K562 (cell line): ENCODE results near the gene RNF11. TPM values are rescaled to one million over a fixed set of nuclear protein-coding genes. Genes with fewer than 3 reads are reported as not detected.
A peak's percentile ranks its signal among the peaks of the same experiment; 100 is the strongest.

Experiments used
- ARID1B ChIP-seq: fragments of 450-650 bp; IDR thresholded peaks from 2 replicates; pipeline ENCODE4 v1.6.1; 2016; ENCODE audit warnings: antibody characterized with exemption, mild to moderate bottlenecking, inconsistent platforms
- BRD4 ChIP-seq: fragments of 200-600 bp; sonication (generic); IDR thresholded peaks from 2 replicates; pipeline ENCODE4 v1.6.1; 2017; ENCODE audit warnings: inconsistent platforms
- CEBPB ChIP-seq: fragments of 450-650 bp; IDR thresholded peaks from 2 replicates; pipeline ENCODE4 v1.6.1; 2016; ENCODE audit warnings: missing genetic modification characterization, missing compliant biosample characterization
- CEBPG ChIP-seq, 3 experiments: fragments of 200-800 bp in 1 of 3; sonication (Bioruptor generic) in 1 of 3; sonication (generic) in 1 of 3; formaldehyde crosslinking in 1 of 3; IDR thresholded peaks in 2 of 3; conservative IDR thresholded peaks in 1 of 3; 2 replicates each; pipeline versions ENCODE4 v1.6.1 to v1.8.0; 2016 to 2022; ENCODE audit warnings: missing compliant biosample characterization in 2 of 3, missing genetic modification characterization in 2 of 3, mild to moderate bottlenecking in 1 of 3, missing genetic modification reagents in 1 of 3
- EZH2 ChIP-seq: IDR thresholded peaks from 2 replicates; pipeline ENCODE4 v1.6.1; 2012; ENCODE audit warnings: low read depth, mild to moderate bottlenecking, inconsistent platforms, low read length, borderline replicate concordance
- FOXK1 ChIP-seq: sonication (generic); formaldehyde crosslinking; IDR thresholded peaks from 2 replicates; pipeline ENCODE4 v1.8.0; 2022; ENCODE audit warnings: missing genetic modification reagents, mild to moderate bottlenecking, borderline replicate concordance
- HMG20B ChIP-seq: fragments of 250-450 bp; sonication (Bioruptor Pico); IDR thresholded peaks from 2 replicates; pipeline ENCODE4 v1.5.0; 2021; ENCODE audit warnings: mild to moderate bottlenecking
- LARP7 ChIP-seq: fragments of 450-650 bp; IDR thresholded peaks from 2 replicates; pipeline ENCODE4 v1.6.1; 2016
- NR1H2 ChIP-seq: sonication (generic); formaldehyde crosslinking; IDR thresholded peaks from 2 replicates; pipeline ENCODE4 v1.4.0; 2020; ENCODE audit warnings: mild to moderate bottlenecking, missing genetic modification reagents
- PTTG1 ChIP-seq: fragments of 450-650 bp; IDR thresholded peaks from 2 replicates; pipeline ENCODE4 v1.6.1; 2016; ENCODE audit warnings: low read depth, mild to moderate bottlenecking, missing genetic modification characterization, missing compliant biosample characterization
- SP2 ChIP-seq: IDR thresholded peaks from 2 replicates; pipeline ENCODE4 v1.6.1; 2011; ENCODE audit warnings: mild to moderate bottlenecking, low read depth, low read length, moderate library complexity; ENCODE audit not compliant: poor library complexity, severe bottlenecking; ENCODE audit errors: extremely low read depth
- SRSF9 ChIP-seq: fragments of 200-400 bp; formaldehyde crosslinking; IDR thresholded peaks from 2 replicates; pipeline ENCODE4 v1.6.1; 2017; ENCODE audit warnings: low read depth, low read length, borderline replicate concordance
- TOE1 ChIP-seq, 2 experiments: fragments of 450-650 bp in 1 of 2; sonication (generic) in 1 of 2; formaldehyde crosslinking in 1 of 2; IDR thresholded peaks; 2 replicates each; pipeline versions ENCODE4 v1.7.1 to v1.8.0; 2016 to 2022; ENCODE audit warnings: borderline replicate concordance in 2 of 2, mild to moderate bottlenecking in 2 of 2, antibody characterized with exemption in 1 of 2, inconsistent platforms in 1 of 2, low read depth in 1 of 2, missing genetic modification reagents in 1 of 2, moderate library complexity in 1 of 2
- ZBTB7A ChIP-seq: IDR thresholded peaks from 2 replicates; pipeline ENCODE4 v1.6.1; 2011; ENCODE audit warnings: low read depth, mild to moderate bottlenecking, low read length, moderate library complexity, borderline replicate concordance; ENCODE audit not compliant: control insufficient read depth
- ZFP36 ChIP-seq: fragments of 150-350 bp; IDR thresholded peaks from 2 replicates; pipeline ENCODE4 v1.6.1; 2018; ENCODE audit warnings: low read length, low read depth; ENCODE audit not compliant: partially characterized antibody
- ZNF263 ChIP-seq: sonication (generic); formaldehyde crosslinking; IDR thresholded peaks from 2 replicates; pipeline ENCODE4 v1.8.0; 2022; ENCODE audit warnings: mild to moderate bottlenecking, missing genetic modification reagents, borderline replicate concordance
- ZNF589 ChIP-seq: fragments of 200-800 bp; sonication (Bioruptor generic); IDR thresholded peaks from 2 replicates; pipeline ENCODE4 v1.6.1; 2016; ENCODE audit warnings: low read depth, missing genetic modification characterization, missing compliant biosample characterization
- ZNF76 ChIP-seq: fragments of 250-450 bp; sonication (Bioruptor Pico); IDR thresholded peaks from 2 replicates; pipeline ENCODE4 v1.4.0; 2020; ENCODE audit warnings: mild to moderate bottlenecking, moderate library complexity, borderline replicate concordance
- polyA plus RNA-seq, 8 experiments: library from polyadenylated mRNA; depleted of rRNA in 4 of 8; stranded (reverse) in 5 of 8; unstranded in 3 of 8; fragments of >200 nt; fragmentation: Nextera tagmentation in 2 of 8; fragmentation: Illumina TruSeq in 1 of 8; extraction: Ambion mirVana in 2 of 8; extraction: Trizol in 1 of 8; gene quantifications; 2 replicates each; pipeline versions ENCODE4 v1.2.1 to v1.2.3, GENCODE V29; 2011 to 2014; ENCODE audit warnings: inconsistent platforms in 1 of 8, missing spikeins in 1 of 8
- total RNA-seq, 7 experiments: library from RNA; depleted of rRNA in 6 of 7; stranded (reverse); fragments of >200 nt in 6 of 7; fragmentation: Illumina TruSeq in 2 of 7; extraction: Trizol in 2 of 7; gene quantifications; 2 replicates each; pipeline versions ENCODE4 v1.2.1 to v1.2.3, GENCODE V29; 2011 to 2021; ENCODE audit warnings: low replicate concordance in 1 of 7
- TF ChIP-seq, protein P1 (sequence below): fragments of 450-650 bp; IDR thresholded peaks from 2 replicates; pipeline ENCODE4 v1.6.1; 2018; ENCODE audit warnings: mild to moderate bottlenecking, low read depth; ENCODE audit not compliant: partially characterized antibody
- TF ChIP-seq, protein P2 (sequence below): fragments of 450-650 bp; conservative IDR thresholded peaks from 2 replicates; pipeline ENCODE4 v1.6.1; 2016; ENCODE audit warnings: missing genetic modification characterization, low read depth, mild to moderate bottlenecking, control low read depth, missing compliant biosample characterization
- TF ChIP-seq, protein P3 (sequence below), 3 experiments: IDR thresholded peaks in 2 of 3; conservative IDR thresholded peaks in 1 of 3; 2 replicates each; pipeline ENCODE4 v1.5.1; 2011 to 2012; ENCODE audit warnings: low read length in 3 of 3, mild to moderate bottlenecking in 3 of 3, control low read depth in 2 of 3, improper control_type of control experiment in 1 of 3, inconsistent platforms in 1 of 3, low read depth in 1 of 3, mixed read lengths in 1 of 3, moderate library complexity in 1 of 3; ENCODE audit not compliant: insufficient read depth in 2 of 3

RNF11 gene
- total and polyA plus RNA-seq, 9 of the 15 experiments (the other 6 are each of a cell fraction or from before 2014, with no cell fraction given) = 5.7 to 34.3 (median 23.1) TPM

DNA sequence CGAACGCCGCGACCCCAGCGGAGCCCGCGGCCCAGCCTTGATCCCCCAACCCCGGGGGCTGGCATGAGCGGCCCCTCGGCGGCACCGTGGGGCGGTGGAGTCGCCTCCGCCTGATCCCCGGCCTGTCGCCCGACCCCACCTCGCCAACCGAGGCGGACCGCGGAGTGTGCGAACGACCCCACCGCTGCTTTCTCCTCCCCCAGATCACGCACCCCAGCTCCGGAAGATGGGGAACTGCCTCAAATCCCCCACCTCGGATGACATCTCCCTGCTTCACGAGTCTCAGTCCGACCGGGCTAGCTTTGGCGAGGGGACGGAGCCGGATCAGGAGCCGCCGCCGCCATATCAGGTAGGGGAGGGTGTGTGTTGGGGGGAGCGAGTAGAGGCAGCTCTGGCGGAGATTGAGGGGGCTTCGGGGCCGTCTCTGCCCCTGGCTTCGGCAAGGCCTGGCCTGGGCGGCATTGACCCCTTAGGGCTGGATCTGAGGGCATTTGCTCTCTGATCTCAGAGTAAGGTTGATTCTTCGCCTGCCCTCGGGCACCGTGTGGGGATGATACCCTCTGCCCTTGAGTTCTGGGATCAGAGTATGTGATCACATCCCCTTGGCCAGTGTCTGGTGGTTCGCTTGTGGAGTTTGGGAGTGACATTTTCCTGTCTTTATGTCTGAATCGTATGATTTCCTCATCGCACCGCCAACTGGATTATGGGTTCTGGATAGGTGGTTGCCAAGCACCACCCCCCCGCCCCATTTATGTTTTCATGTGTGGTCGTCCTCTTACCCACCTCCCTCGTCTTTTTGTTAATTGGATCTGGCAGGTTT, 668 bp downstream of the RNF11 start (continued):
- TF ChIP-seq PTTG1 (tag) = no peak
- TF ChIP-seq ARID1B = no peak
- no peak for TF ChIP-seq EZH2
- TF ChIP-seq CEBPB (tag) = no peak
- no peak for TF ChIP-seq ZFP36
- TF ChIP-seq, protein P1, sequence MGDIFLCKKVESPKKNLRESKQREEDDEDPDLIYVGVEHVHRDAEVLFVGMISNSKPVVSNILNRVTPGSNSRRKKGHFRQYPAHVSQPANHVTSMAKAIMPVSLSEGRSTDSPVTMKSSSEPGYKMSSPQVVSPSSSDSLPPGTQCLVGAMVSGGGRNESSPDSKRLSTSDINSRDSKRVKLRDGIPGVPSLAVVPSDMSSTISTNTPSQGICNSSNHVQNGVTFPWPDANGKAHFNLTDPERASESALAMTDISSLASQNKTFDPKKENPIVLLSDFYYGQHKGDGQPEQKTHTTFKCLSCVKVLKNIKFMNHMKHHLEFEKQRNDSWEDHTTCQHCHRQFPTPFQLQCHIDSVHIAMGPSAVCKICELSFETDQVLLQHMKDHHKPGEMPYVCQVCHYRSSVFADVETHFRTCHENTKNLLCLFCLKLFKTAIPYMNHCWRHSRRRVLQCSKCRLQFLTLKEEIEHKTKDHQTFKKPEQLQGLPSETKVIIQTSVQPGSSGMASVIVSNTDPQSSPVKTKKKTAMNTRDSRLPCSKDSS = no peak
- no peak for TF ChIP-seq SRSF9
- TF ChIP-seq FOXK1 = peak; percentile 92; the same call in 1 of the 2 replicates
- TF ChIP-seq HMG20B (CRISPR knock-in tag) = no peak
- TF ChIP-seq CEBPG (CRISPR knock-in tag; IDR thresholded peaks at IDR 0.05) = no peak
- TF ChIP-seq CEBPG (tag; conservative IDR thresholded peaks at IDR 0.05 in 1 of 2, IDR thresholded peaks at IDR 0.05 in 1 of 2) = peak in 1 of 2 experiments; percentile 54; a peak in 2 of 4 replicates
- no peak for TF ChIP-seq SP2
- TF ChIP-seq TOE1 (IDR thresholded peaks at IDR 0.05; ENCODE audit: borderline replicate concordance) = no peak
- TF ChIP-seq TOE1 (CRISPR knock-in tag; IDR thresholded peaks at IDR 0.05; ENCODE audit: borderline replicate concordance, low read depth) = no peak
- TF ChIP-seq ZBTB7A = peak; percentile 33; the same call in 1 of the 2 replicates
- no peak for TF ChIP-seq ZNF76 (CRISPR knock-in tag)
- TF ChIP-seq LARP7 = no peak
- TF ChIP-seq, protein P2, sequence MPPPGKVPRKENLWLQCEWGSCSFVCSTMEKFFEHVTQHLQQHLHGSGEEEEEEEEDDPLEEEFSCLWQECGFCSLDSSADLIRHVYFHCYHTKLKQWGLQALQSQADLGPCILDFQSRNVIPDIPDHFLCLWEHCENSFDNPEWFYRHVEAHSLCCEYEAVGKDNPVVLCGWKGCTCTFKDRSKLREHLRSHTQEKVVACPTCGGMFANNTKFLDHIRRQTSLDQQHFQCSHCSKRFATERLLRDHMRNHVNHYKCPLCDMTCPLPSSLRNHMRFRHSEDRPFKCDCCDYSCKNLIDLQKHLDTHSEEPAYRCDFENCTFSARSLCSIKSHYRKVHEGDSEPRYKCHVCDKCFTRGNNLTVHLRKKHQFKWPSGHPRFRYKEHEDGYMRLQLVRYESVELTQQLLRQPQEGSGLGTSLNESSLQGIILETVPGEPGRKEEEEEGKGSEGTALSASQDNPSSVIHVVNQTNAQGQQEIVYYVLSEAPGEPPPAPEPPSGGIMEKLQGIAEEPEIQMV (tag) = no peak
- TF ChIP-seq BRD4 = peak; percentile 70; the same call in 1 of the 2 replicates
- no peak; the same call in 1 of the 2 replicates for TF ChIP-seq ZNF263 (CRISPR knock-in tag)
- TF ChIP-seq, protein P3, sequence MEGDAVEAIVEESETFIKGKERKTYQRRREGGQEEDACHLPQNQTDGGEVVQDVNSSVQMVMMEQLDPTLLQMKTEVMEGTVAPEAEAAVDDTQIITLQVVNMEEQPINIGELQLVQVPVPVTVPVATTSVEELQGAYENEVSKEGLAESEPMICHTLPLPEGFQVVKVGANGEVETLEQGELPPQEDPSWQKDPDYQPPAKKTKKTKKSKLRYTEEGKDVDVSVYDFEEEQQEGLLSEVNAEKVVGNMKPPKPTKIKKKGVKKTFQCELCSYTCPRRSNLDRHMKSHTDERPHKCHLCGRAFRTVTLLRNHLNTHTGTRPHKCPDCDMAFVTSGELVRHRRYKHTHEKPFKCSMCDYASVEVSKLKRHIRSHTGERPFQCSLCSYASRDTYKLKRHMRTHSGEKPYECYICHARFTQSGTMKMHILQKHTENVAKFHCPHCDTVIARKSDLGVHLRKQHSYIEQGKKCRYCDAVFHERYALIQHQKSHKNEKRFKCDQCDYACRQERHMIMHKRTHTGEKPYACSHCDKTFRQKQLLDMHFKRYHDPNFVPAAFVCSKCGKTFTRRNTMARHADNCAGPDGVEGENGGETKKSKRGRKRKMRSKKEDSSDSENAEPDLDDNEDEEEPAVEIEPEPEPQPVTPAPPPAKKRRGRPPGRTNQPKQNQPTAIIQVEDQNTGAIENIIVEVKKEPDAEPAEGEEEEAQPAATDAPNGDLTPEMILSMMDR (IDR thresholded peaks at IDR 0.05 in 2 of 3, conservative IDR thresholded peaks at IDR 0.05 in 1 of 3; ENCODE audit: insufficient read depth in 2 of 3, low read depth in 1 of 3, low read length in 3 of 3) = no peak
- TF ChIP-seq ZNF589 (CRISPR knock-in tag) = no peak
- TF ChIP-seq NR1H2 = 0 out of 2 replicates have a peak, but pooled peaks have one; percentile 58
